ENCODE results near the gene NSFL1C.

NSFL1C gene

DNA sequence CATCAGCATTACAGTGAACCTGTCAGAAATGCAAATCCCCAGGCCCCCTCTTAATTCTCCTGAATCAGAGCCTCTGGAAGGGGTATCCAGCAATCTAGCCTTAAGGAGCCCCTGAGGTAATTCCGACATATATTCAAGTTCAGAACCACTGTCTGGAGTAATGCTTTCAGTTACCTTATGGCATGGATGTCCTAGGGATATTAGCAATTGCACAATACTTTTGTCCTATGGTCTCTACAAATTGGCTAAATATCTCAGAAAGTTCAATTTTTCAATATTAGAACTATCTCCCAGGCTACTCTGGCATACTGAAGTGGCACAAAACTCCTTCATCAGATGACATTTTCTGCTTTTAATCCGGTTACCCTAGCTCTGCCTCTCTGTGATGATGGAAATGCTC is 6.4 kb downstream of the NSFL1C start:
- DNase-seq (ENCODE audit: low read depth in 2 of 2) = no peak

DNA sequence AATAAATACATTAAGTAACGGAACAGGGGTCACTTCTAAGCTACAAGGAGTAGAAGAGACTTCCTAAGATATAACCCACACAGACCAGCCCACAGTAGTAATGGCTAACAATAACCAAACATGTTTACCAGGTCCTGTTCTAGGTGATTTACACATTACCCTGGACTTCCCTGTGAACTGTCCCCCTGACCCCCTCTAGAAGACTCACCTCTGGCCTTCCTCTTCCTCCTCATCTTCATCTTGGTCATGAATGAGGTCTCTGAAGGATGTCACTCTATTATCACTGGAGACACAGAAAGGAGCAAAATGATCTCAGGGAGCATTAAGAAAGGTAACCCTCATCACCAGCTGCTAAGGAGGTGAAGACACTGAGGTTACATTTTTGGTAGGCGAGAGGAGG is 8.7 kb downstream of the NSFL1C start:
- no peak for DNase-seq (ENCODE audit: low read depth in 2 of 2)

DNA sequence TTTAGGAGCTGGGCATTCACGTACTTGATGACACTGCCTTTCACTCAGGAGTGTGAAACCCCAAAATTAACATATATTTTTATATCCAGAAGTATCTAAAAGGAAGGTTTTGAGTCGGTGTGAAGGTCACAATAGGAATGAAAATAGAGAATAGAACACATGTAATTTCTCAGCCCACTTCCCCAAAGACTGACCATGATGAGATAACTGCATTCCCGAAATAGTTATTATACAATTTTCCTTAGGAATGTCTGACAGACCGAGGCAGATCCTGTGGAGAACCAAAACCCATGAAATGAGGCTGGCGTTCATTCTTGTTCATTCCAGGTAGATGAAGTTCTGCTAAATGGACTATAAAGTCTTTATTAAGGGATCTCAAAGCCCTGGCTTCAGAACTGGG is 10.3 kb downstream of the NSFL1C start:
- no peak for DNase-seq (ENCODE audit: low read depth in 2 of 2)

DNA sequence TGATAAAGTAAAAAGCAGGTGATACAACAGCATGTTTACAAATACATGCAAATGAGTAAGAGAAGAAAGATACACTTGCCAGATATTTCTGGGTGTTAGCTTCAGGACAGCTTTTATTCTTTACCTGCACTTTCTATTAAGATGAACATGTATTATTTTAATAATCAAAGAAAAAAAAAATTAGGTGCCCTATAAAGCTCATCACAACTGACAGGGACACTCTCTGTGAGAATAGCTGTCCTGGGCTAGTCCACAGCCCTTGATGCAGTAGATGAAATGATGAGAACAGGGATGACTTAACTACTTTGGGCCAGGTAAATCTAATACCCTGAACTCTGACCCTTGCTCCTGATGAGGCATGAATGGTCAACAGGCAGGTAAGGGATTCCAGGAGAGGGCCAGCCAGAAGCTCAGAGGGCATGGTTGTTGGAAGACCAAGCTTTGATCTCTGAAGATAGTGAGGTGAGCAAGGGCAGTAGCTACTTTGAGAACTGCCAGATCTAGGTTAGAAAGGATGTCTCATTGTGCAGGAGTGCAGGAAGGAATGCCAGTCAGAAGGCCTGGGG is 15.6 kb downstream of the NSFL1C start:
- no peak for DNase-seq (ENCODE audit: low read depth in 2 of 2)

DNA sequence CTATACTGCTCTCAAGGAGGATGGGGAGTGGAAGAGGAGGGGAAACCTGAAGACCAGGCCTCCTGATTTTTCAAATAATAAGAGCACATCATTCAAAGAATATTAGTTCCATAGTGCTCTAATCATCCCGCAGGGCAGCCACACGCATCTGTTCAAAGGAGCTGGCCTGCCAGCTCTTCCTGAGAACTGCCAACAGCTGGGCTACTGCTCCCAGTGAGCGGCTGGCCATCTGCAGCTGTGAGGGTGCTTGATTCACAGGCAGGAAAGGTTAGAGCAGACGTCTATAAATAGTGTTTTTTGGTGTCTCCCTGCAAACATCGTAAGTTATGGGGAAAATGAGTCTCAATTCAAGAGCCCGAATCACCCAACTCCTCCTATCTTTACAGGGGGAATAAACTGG is 17.3 kb downstream of the NSFL1C start:
- no peak for DNase-seq (ENCODE audit: low read depth in 2 of 2)

DNA sequence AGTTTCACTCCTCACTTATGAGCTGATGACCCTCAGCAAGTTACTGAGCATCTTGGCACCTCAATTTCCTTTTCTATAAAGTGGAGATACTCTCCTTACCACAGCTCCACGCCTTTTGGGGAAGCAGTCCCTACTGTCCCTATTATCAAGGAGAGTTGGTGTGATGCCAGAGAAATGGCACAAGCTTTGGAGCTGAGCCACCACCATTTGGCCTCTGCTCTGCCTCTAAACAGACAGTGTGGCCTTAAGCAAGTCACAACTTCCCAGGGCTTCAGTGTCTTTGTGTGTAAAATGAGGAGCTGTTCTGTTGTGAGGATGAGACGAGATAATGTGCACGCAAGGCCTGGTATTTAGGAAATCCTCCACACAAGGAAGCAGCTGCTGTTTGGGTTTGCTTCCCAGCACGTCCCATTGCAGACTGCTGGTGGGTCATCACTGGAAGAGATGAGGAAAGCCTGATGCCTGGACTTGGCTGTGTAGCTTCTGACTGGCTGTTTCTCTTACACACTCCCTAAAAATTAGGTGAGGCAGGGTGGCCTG is 18.5 kb downstream of the NSFL1C start:
- DNase-seq (ENCODE audit: low read depth in 2 of 2) = no peak

DNA sequence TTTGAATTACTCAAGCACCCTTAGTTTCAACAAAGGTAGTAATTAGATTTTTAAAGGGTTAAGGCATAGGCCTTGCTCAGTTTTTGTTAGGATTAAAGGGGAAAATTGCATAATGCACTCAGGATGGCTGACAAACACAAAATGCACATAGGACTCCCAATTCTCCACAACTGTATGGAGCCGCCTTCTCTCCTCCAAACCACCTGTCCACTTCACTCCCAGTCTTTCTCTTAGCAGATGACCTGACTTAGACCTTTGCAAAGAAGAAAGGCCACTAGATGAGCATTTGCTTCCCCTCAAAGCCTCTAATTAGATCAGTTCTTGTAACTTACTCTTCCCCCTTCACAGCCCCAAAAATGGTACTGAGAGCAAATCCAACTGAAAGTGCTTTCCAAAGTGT is 20.1 kb downstream of the NSFL1C start:
- DNase-seq (ENCODE audit: low read depth in 2 of 2) = no peak

DNA sequence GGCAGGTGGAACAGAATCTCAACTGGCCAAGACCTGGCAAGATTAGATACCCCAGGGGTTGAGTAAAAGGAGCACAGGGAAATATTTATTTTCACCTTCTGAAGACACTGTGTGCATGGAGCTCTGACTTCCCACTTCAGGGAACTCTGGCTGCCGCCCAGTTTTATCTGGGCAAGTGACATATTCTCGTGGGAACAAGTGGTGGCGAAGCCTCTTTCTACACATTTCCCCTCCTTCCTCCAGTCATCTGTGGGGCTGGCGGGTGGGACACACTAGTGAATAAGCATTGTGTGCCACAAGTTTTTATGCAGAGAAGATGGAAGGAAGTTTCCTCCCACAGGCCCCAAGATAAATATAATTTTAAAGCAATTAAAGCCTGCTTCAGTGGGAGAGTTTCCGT is 23.6 kb downstream of the NSFL1C start:
- DNase-seq (ENCODE audit: low read depth in 2 of 2) = no peak

DNA sequence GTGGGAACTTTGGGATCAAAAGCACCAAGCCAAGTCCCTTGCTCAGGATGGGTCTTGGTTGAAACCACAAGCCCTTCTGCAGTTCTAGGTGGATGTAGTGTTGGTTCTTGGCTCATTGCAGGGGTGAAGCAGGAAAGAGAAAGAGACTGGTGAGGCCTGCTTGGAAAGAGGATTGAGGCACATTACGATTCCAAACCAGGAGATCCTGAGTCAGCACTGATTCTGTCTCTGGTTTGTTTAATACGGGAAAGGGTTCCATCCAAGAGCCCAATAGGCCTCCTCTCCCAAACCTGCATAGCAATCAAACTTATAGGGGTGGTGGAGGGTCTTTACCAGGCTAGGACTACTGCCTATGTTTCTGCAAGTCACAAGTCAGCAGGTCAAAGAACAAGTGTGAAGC is 24.3 kb downstream of the NSFL1C start:
- no peak for DNase-seq (ENCODE audit: low read depth in 2 of 2)

DNA sequence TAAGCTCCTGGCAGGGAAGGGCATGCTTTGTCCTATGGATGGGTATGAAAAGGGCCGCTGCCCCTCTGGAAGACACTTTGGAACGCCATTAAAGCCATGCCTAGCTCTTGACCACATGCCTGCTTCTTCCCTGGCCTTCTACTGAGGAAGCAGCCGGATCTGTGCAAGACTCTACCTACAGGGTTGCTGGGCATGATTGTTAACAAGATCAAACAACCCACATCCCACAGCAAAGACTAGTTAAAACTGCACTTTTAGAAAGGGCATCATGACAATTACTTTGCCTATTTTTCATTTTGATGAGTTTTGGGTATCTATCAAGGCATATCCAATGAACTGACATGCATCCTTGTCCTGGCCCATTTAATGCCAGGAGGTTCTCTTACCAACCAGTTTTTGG is 25.5 kb downstream of the NSFL1C start:
- DNase-seq (ENCODE audit: low read depth in 2 of 2) = no peak

DNA sequence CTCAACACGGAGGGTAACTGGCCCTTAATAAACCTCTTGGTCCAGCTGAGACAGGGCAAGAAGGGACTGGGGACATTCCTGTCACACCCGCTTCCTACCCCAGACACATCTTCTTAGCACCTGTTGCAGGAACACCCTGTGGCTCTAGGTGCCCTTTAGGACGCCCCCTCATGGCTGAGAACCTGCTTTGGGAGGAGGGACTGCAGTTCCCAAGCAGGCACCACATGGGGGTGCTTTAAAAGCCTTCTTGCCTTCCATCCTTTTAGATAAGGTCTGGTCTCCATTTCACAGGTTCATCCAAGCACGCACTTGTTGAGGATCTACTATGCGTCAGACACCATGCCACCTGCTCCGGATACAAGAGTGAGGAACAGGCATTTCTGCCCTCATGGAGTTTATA is 26.6 kb downstream of the NSFL1C start:
- DNase-seq (ENCODE audit: low read depth in 2 of 2) = no peak

DNA sequence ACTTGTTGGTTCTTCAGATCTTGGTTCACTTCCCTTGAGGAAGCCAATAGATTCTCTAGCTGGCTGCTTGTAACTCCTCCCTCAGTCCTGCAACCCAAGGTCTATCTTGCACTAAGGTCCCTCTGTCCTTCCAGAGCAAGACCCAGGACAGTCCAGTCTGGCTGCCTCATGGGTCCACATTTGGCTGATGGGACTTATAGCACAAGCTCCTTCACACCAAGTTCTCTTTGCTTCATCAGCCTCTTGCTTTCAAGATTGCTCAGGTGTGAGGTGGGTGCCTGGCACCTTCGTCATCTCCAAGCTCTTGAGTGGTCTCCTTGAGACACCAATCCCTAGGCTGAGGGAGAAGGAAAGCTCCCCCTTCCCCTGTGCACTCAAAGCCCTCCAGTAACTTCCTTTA is 28.3 kb downstream of the NSFL1C start:
- no peak for DNase-seq (ENCODE audit: low read depth in 2 of 2)

DNA sequence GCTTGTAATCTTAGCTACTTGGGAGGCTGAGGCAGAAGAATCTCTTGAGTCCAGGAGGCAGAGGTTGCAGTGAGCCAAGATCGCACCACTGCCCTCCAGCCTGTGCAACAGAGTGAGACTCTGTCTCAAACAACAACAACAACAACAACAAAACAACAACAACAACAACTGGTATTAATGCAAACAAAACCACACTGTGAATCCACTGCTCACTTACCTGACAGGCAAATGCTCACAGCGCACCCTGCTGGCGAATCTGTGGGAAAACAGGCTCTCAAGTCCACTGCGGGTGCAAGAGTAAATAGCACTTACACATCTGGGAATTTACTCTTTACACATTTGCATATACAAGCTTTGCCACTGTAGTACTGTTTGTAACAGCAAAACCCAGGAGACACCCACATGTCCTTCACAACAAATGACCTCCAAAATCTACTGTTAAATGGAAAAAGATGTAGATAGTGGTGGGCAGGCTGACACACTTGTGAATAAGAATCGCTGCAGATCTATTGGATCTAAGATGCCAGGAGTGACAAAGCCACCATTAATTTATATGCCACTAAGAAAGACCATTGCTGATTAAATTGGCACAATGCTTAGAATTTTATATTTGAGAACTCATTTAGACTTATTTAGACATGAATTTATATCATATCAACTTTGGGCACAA is 29.3 kb downstream of the NSFL1C start:
- peak; percentile 58 to 67 for DNase-seq (ENCODE audit: low read depth in 2 of 2)

DNA sequence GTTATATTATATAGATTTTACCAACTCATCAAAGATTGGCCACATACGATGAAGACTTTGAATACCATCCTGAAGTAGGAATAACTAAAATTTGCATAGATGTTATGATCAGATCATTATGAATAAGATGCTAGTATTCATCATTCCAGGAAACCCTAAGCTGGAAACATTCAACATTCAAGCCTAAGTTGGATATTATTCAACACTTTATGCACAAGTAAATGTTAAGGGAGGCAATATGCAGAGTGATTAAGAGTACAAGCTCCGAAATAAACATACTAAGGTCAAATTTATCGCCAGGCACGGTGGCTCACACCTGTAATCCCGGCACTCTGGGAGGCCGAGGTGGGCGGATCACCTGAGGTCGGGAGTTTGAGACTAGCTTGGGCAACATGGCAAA is 30.4 kb downstream of the NSFL1C start:
- DNase-seq (ENCODE audit: low read depth in 2 of 2) = no peak

DNA sequence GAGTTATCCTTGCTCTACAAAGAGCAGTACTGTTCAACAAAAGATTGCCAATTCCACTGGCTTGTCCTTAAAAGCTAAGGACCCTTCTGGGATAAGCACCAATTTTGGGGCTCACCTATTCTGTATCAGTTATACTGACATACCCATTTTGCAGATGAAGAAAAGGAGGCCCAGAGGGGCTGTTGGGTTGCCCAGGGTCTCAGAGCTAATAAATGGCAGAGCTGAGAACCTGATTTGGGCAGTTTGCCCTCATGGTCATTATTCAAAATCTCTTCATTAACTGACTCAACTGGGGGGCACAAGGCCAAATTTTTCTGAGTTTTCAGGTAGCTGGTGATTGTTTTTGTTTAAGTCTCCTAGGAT is 31.3 kb downstream of the NSFL1C start:
- no peak for DNase-seq (ENCODE audit: low read depth in 2 of 2)

DNA sequence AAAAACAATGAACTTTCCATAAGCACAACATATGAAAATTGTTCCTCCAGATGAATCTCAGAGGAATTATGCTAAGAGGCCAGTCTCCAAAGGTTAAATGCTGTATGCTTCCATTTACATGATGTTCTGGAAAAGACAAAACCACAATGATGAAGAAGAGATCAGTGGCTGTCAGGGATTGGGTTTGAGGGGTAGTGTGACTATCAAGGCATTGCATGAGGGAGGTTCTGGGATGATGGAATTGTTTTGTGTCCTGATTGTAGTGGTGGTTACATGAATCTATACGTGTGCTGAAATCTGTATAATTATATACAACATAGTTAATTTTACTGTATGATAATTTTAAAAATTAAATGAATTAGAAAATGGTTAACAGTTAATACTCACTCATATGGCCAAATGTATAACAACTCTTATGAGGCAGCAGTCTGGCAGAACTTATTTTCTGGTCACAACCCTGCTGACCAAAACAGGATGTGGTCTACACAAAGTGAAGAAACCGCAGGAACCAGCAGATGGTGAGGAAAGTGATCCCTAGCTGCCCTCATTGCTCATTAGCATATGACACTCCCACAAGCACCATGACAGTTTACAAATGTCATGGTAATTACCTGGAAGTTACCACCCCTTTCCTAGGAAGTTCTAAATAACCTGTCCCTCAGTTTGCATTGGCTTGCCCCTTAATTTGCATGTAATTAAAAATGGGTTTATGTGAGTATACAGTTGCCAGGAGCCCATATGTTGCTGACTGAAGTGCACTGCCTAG is 31.9 kb downstream of the NSFL1C start:
- DNase-seq (ENCODE audit: low read depth in 2 of 2) = peak in 1 of 2 donors; percentile 42

DNA sequence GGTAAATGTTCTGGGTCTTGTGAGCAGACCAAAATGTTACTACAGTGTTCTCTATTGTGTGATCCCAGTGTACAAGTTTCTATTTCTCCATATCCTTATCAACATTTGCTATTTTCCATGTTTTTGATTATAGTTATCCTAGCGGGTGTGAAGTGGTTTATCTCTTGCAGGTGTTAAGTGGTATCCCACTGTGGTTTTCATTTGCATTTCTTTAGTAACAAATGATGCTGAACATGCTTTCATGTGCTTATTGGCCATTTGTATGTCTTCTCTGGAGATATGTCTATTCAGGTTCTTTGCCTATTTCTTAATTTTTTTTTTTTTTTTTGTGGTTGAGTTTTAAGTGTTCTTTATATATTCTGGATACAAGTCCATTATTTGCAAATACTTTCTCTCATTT is 35.5 kb downstream of the NSFL1C start:
- no peak for DNase-seq (ENCODE audit: low read depth in 2 of 2)

DNA sequence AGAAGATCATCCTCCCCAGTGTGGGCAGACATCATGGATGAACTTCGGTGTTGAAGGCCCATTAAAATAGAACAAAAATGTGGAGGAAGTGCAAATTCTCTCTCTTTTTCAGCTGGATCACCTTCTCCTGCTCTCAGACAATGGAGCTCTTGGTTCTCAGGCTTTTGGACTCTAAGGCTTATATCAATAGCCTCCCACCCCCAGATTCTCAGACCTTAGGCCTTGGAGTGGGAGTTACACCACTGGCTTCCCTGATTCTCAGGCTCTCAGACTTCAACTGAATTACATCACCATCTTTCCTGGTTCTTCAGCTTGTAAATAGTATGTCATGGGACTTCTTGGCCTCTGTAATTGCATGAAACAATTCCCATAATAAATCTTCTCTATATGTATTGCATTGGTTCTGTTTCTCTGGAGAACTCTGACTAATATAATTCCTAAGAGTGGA is 36.6 kb downstream of the NSFL1C start:
- DNase-seq (ENCODE audit: low read depth in 2 of 2) = no peak

DNA sequence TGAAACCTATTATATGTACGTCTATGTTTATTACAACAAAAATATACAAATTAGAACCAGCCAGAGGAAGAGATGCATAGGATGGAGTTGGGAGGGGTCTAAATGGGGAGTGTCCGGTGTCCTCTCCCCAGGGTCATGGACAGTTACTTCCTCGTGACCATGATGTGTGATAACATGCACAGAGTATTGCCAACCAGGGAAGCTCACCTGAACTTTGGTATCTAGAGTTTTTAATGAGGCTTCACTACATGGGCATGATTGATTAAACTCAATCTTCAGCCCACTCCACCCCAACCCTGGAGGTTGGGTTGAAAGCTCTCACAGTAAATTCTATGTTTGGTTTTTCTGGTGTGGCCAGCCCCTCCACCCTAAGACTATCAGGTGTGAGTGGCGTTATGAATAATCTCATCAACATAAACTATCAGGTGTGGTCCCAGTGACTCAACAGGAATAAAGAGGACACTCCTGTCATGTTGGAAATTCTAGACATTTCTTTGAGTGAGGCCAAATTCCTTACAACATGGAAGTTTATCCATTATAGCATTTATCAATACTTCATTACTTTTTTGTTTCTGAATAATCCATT is 37.4 kb downstream of the NSFL1C start:
- no peak for DNase-seq (ENCODE audit: low read depth in 2 of 2)

DNA sequence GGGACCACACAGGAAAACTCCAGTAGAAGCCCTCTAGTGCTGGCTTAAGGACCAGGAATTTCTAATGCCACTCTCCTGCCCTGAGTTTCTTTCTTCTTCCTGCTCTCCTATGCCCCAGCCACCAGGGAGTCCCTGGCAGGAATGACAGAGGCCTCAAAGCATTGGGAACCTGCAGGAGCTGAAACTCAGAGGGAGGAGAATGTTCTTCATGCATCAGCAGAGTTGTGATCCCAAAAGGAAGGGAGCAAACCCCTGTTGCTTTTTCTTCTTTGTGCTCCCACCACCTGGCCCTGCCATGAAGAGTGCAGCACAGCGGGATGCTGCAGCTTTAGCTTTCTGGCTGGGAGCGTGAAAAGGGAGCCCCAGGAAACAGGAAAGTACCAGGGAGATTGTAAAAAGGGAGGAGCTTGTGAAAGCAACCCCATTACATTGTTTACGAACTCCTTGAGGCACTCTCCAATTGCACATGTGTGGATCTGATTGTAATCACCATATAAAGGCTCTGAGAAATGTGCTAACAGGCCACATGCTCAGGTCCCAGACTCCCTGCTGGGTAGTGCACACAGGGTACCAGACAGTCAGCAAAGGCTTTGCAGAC is 39.1 kb downstream of the NSFL1C start:
- no peak for DNase-seq (ENCODE audit: low read depth in 2 of 2)

DNA sequence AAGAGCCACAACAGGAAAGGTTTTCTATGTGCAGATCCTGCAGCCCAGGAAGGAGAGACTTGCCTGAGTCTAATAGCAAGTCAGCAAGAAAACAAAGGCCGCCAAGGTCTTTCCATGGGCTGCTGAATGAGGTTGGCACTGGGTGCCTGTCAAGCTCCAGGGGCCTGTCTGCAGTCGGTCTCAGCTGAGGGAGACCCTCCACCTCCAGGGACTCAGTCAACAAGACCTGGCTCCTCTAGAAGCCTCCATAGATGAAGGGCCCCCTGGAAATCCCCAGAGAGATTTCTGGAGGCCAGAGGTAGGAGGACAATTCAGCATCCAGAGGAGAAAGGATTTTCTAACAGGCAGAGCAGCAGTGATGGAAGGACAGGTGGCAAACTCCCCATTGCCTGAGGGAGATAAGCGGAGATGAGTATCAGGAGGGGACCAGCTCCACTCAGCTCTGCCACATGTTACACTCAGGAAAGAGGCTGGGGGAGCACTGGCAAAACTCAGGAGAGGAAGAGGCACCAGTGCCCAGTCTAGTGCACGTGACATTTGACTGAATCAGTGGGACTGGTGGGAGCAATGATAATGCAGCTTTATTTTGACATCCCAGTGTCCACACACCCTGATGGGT is 40.3 kb downstream of the NSFL1C start:
- no peak for DNase-seq (ENCODE audit: low read depth in 2 of 2)

DNA sequence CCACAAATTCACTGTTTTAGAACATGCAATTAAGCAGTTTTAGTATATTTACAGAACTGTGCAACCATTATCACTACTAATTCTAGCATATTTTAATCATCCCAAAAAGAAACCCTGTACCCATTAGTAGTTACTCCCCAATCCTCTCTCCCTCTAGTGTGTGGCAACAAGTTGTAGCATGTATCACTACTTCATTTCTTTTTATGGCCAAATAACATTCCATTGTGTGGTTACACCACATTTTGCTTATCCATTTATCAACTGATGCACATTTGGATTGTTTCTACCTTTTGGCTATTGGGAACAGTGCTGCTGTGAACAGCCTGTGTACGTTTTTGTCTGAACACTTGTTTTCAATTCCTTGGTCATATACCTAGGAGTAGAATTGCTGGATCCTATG is 42.3 kb downstream of the NSFL1C start:
- no peak for DNase-seq (ENCODE audit: low read depth in 2 of 2)

Measured in stimulated activated CD8-positive, alpha-beta memory T cell treated with anti-CD3 and anti-CD28 coated beads, Interleukin-2, amount 100 ng/mL, for 48 hours (primary cell).